ENCODE results near the gene SMYD4.
"Not testable (repeated sequence)": the region's sequence is repeated elsewhere in the genome, so short reads cannot be mapped to it uniquely, and the experiment has no call there.

Gene SMYD4

GRCh38 chr17:1754430-1755112 lies 75.1 kb downstream of the SMYD4 start:
- DNase-seq (ENCODE audit: low read depth in 2 of 2): no peak

GRCh38 chr17:1753767-1754429 lies 75.8 kb downstream of the SMYD4 start:
- no peak for DNase-seq (ENCODE audit: low read depth in 2 of 2)

GRCh38 chr17:1752425-1753262 lies 77.1 kb downstream of the SMYD4 start:
- DNase-seq (ENCODE audit: low read depth in 2 of 2): no peak

GRCh38 chr17:1750628-1751027 lies 79.1 kb downstream of the SMYD4 start:
- no peak for DNase-seq (ENCODE audit: low read depth in 2 of 2)

GRCh38 chr17:1746975-1747543 lies 82.6 kb downstream of the SMYD4 start:
- no peak for DNase-seq (ENCODE audit: low read depth in 2 of 2)

GRCh38 chr17:1745513-1746020 lies 84.1 kb downstream of the SMYD4 start:
- no peak for DNase-seq (ENCODE audit: low read depth in 2 of 2)

GRCh38 chr17:1744551-1745512 lies 84.9 kb downstream of the SMYD4 start:
- DNase-seq (ENCODE audit: low read depth in 2 of 2): no peak

- DNase-seq (ENCODE audit: low read depth in 2 of 2): no peak
These were observed 86.6 kb downstream of the SMYD4 start for GRCh38 chr17:1743088-1743439.

GRCh38 chr17:1742371-1743087 lies 87.2 kb downstream of the SMYD4 start, which contains the start of gene SERPINF2:
Gene SERPINF2, plus strand, starts transcription at chr17:1742871. Its CDS starts 2,125 bp downstream, at chr17:1744996.
- no peak for DNase-seq (ENCODE audit: low read depth in 2 of 2)

GRCh38 chr17:1741899-1742298 lies 87.8 kb downstream of the SMYD4 start:
- DNase-seq (ENCODE audit: low read depth in 2 of 2): not testable (repeated sequence)

- no peak for DNase-seq (ENCODE audit: low read depth in 2 of 2)
These were observed 92.0 kb downstream of the SMYD4 start for GRCh38 chr17:1737531-1738291.

GRCh38 chr17:1736348-1737281 lies 93.1 kb downstream of the SMYD4 start:
- DNase-seq (ENCODE audit: low read depth in 2 of 2): no peak

- DNase-seq (ENCODE audit: low read depth in 2 of 2): no peak
These were observed 93.8 kb downstream of the SMYD4 start for GRCh38 chr17:1735834-1736347.

- DNase-seq (ENCODE audit: low read depth in 2 of 2): no peak
These were observed 94.3 kb downstream of the SMYD4 start for GRCh38 chr17:1735418-1735817.

GRCh38 chr17:1733759-1734158 lies 95.9 kb downstream of the SMYD4 start:
- no peak for DNase-seq (ENCODE audit: low read depth in 2 of 2)

- DNase-seq (ENCODE audit: low read depth in 2 of 2): no peak
These were observed 96.8 kb downstream of the SMYD4 start for GRCh38 chr17:1732833-1733321.

- no peak for DNase-seq (ENCODE audit: low read depth in 2 of 2)
These were observed 97.4 kb downstream of the SMYD4 start for GRCh38 chr17:1732241-1732832.

GRCh38 chr17:1731194-1731506 lies 98.6 kb downstream of the SMYD4 start:
- DNase-seq (ENCODE audit: low read depth in 2 of 2): no peak
